Activated CD8-positive, alpha-beta memory T cell treated with anti-CD3 and anti-CD28 coated beads, Interleukin-2, amount 10 ng/mL, durations not matched to agents 7 days and 5 days (primary cell): ENCODE results near the gene RNF181. TPM values are rescaled to one million over a fixed set of nuclear protein-coding genes. Genes with fewer than 3 reads are reported as not detected.
A peak's percentile ranks its signal among the peaks of the same experiment; 100 is the strongest.
"Not testable (repeated sequence)": the region's sequence is repeated elsewhere in the genome, so short reads cannot be mapped to it uniquely, and the experiment has no call there.

ENCODE experiments used
- ATAC-seq: fragments of 150-1000 bp; cut with Tn5 transposase; one replicate; pipeline ENCODE4 v1.10.0; 2021; ENCODE audit warnings: moderate library complexity
- CTCF ChIA-PET: fragments of 350-600 bp; sonication (Branson Sonifier 250); formaldehyde crosslinking; loops from one replicate; lab custom pipeline; 2021; ENCODE audit warnings: antibody characterized with exemption; lab: Charles Lee
- DNase-seq: peaks from one replicate; pipeline ENCODE4 v3.0.0-alpha.2; 2020
- H3K27ac Mint-ChIP-seq: one replicate; pipeline ENCODE4 v1.8.0; 2021; ENCODE audit warnings: mild to moderate bottlenecking, mixed read lengths
- H3K27me3 Mint-ChIP-seq: one replicate; pipeline ENCODE4 v1.8.0; 2021; ENCODE audit warnings: mixed read lengths
- H3K36me3 Mint-ChIP-seq: one replicate; pipeline ENCODE4 v1.8.0; 2021; ENCODE audit warnings: mild to moderate bottlenecking, mixed read lengths
- H3K4me1 Mint-ChIP-seq: one replicate; pipeline ENCODE4 v1.8.0; 2021; ENCODE audit warnings: mixed read lengths
- H3K4me3 Mint-ChIP-seq: one replicate; pipeline ENCODE4 v1.8.0; 2021; ENCODE audit warnings: mild to moderate bottlenecking, moderate library complexity, mixed read lengths
- H3K9me3 Mint-ChIP-seq: one replicate; pipeline ENCODE4 v1.8.0; 2022; ENCODE audit warnings: low read depth, mixed read lengths
- total RNA-seq, 2 experiments: library from RNA; stranded (reverse); gene quantifications; one replicate each; pipeline ENCODE4 v1.2.3, GENCODE V29; 2021

The RNF181 gene
- total RNA-seq, 2 experiments from 2014 or later: 100 to 110 TPM

- DNase-seq (no peak), ATAC-seq (no peak)
- H3K27me3 Mint-ChIP-seq: no peaks in the 10 kb centered on the region
- no peak overlapping the region for H3K4me3 Mint-ChIP-seq
- peaks cover 26% of the 10 kb centered on the region for H3K4me1 Mint-ChIP-seq
- no peaks in the 10 kb centered on the region for H3K9me3 Mint-ChIP-seq
- peaks cover 13% of the 10 kb centered on the region for H3K36me3 Mint-ChIP-seq
- CTCF ChIA-PET: interaction anchor here (1.2 to 22.1 kb wide), 4 partner anchors 8 to 229 kb away, joined by 3 to 458 read pairs (median 4); partner anchors contain the start of genes SH2D6 and TGOLN2
- H3K27ac Mint-ChIP-seq: no peak overlapping the region
Measured at GRCh38 chr2:85557130-85557529, 38.4 kb upstream of the RNF181 start.

GRCh38 chr2:85558160-85558559 lies 37.4 kb upstream of the RNF181 start:
- no peaks in the 10 kb centered on the region for H3K27me3 Mint-ChIP-seq
- no peak for ATAC-seq
- no peak for DNase-seq
- H3K27ac Mint-ChIP-seq: no peak overlapping the region
- no peak overlapping the region for H3K4me3 Mint-ChIP-seq
- peaks cover 28% of the 10 kb centered on the region for H3K4me1 Mint-ChIP-seq
- CTCF ChIA-PET: interaction anchor here (1.1 to 1.5 kb wide), 2 partner anchors 25 to 139 kb away, joined by 3 to 6 read pairs; no protein-coding TSS in a partner anchor
- H3K9me3 Mint-ChIP-seq: no peaks in the 10 kb centered on the region
- peaks cover 10% of the 10 kb centered on the region for H3K36me3 Mint-ChIP-seq

- peak overlapping the region; percentile 91 for H3K27ac Mint-ChIP-seq
- peaks cover 32% of the 10 kb centered on the region for H3K4me1 Mint-ChIP-seq
- not testable (repeated sequence) for H3K9me3 Mint-ChIP-seq, DNase-seq, H3K27me3 Mint-ChIP-seq, H3K36me3 Mint-ChIP-seq, ATAC-seq
- H3K4me3 Mint-ChIP-seq: peak overlapping the region; percentile 86
- CTCF ChIA-PET: interaction anchor here (0.9 to 2.4 kb wide), 7 partner anchors 8 to 260 kb away, joined by 3 to 19 read pairs (median 4); partner anchors contain the start of genes SH2D6 and VAMP8
Measured at GRCh38 chr2:85560403-85560726, 35.2 kb upstream of the RNF181 start.

- peaks cover 6% of the 10 kb centered on the region for H3K36me3 Mint-ChIP-seq
- H3K27me3 Mint-ChIP-seq: no peaks in the 10 kb centered on the region
- peak overlapping the region; percentile 86 for H3K4me3 Mint-ChIP-seq
- peak overlapping the region; percentile 91 for H3K27ac Mint-ChIP-seq
- ATAC-seq (peak; percentile 20), DNase-seq (no peak)
- no peaks in the 10 kb centered on the region for H3K9me3 Mint-ChIP-seq
- peaks cover 32% of the 10 kb centered on the region for H3K4me1 Mint-ChIP-seq
- CTCF ChIA-PET: interaction anchor here (0.9 to 2.4 kb wide), 8 partner anchors 9 to 261 kb away, joined by 3 to 19 read pairs (median 4); partner anchors contain the start of genes SH2D6 and VAMP8
Measured at GRCh38 chr2:85560812-85561279, 34.7 kb upstream of the RNF181 start.

- peak within 1 kb of the TSS; percentile 86 for H3K4me3 Mint-ChIP-seq
- CTCF ChIA-PET: interaction anchor here (0.7 to 2.4 kb wide), 10 partner anchors 10 to 262 kb away, joined by 3 to 19 read pairs (median 4); partner anchors contain the start of genes SH2D6 and VAMP8
- no peaks in the 10 kb centered on the region for H3K27me3 Mint-ChIP-seq
- peaks cover 32% of the 10 kb centered on the region for H3K4me1 Mint-ChIP-seq
- H3K36me3 Mint-ChIP-seq: peaks cover 6% of the 10 kb centered on the region
- H3K9me3 Mint-ChIP-seq: no peaks in the 10 kb centered on the region
- H3K27ac Mint-ChIP-seq: peak within 1 kb of the TSS; percentile 97
- DNase-seq (peak; percentile 97), ATAC-seq (peak; percentile 96)
Measured at GRCh38 chr2:85561280-85562212, 34.0 kb upstream of the RNF181 start, which contains the start of gene GGCX. GGCX (minus strand) TSS chr2:85561493; CDS start chr2:85561428, 65 bp downstream.

GRCh38 chr2:85564144-85564563 lies 31.4 kb upstream of the RNF181 start:
- Mint-ChIP-seq H3K4me3 (no peak overlapping the region), H3K9me3 (no peaks in the 10 kb centered on the region), H3K27me3 (no peaks in the 10 kb centered on the region), H3K36me3 (no peaks in the 10 kb centered on the region), H3K4me1 (peaks cover 24% of the 10 kb centered on the region), H3K27ac (no peak overlapping the region)
- CTCF ChIA-PET: interaction anchor here (0.7 kb wide), 1 partner anchor 172 kb away, joined by 3 read pairs; no protein-coding TSS in a partner anchor
- ATAC-seq (no peak), DNase-seq (no peak)

GRCh38 chr2:85566265-85566664 lies 29.3 kb upstream of the RNF181 start:
- peaks cover 10% of the 10 kb centered on the region for H3K4me1 Mint-ChIP-seq
- CTCF ChIA-PET: interaction anchor here (0.9 to 1.3 kb wide), 3 partner anchors 26 to 147 kb away, joined by 3 read pairs; no protein-coding TSS in a partner anchor
- no peaks in the 10 kb centered on the region for H3K9me3 Mint-ChIP-seq
- no peak overlapping the region for H3K27ac Mint-ChIP-seq
- H3K4me3 Mint-ChIP-seq: no peak overlapping the region
- H3K27me3 Mint-ChIP-seq: peaks cover 13% of the 10 kb centered on the region
- no peaks in the 10 kb centered on the region for H3K36me3 Mint-ChIP-seq
- DNase-seq (no peak), ATAC-seq (no peak)

GRCh38 chr2:85575739-85576138 lies 19.8 kb upstream of the RNF181 start:
- H3K9me3 Mint-ChIP-seq: no peaks in the 10 kb centered on the region
- no peak overlapping the region for H3K27ac Mint-ChIP-seq
- no peak for ATAC-seq
- peaks cover 21% of the 10 kb centered on the region for H3K4me1 Mint-ChIP-seq
- peaks cover 11% of the 10 kb centered on the region for H3K27me3 Mint-ChIP-seq
- CTCF ChIA-PET: interaction anchor here (0.7 to 1.0 kb wide), 3 partner anchors 19 to 190 kb away, joined by 3 to 4 read pairs (median 3); no protein-coding TSS in a partner anchor
- no peak for DNase-seq
- no peak overlapping the region for H3K4me3 Mint-ChIP-seq
- H3K36me3 Mint-ChIP-seq: peaks cover 7% of the 10 kb centered on the region

- H3K27ac Mint-ChIP-seq: peak overlapping the region; percentile 85
- peak overlapping the region; percentile 98 for H3K4me3 Mint-ChIP-seq
Measured at GRCh38 chr2:85577063-85577385, 18.5 kb upstream of the RNF181 start.

GRCh38 chr2:85577386-85578242 lies 17.9 kb upstream of the RNF181 start, which contains the start of gene VAMP8:
VAMP8 (plus strand) TSS chr2:85577586; CDS start chr2:85577647, 61 bp downstream.
- ATAC-seq (peak; percentile 90), DNase-seq (peak; percentile 78)
- CTCF ChIA-PET: interaction anchor here (0.7 to 1.2 kb wide), 6 partner anchors 13 to 927 kb away, joined by 3 to 4 read pairs (median 3); partner anchors contain the start of gene GGCX
- Mint-ChIP-seq H3K9me3 (no peaks in the 10 kb centered on the region), H3K27ac (peak within 1 kb of the TSS; percentile 85), H3K4me3 (peak within 1 kb of the TSS; percentile 98), H3K36me3 (peaks cover 17% of the 10 kb centered on the region), H3K27me3 (peaks cover 2% of the 10 kb centered on the region), H3K4me1 (peaks cover 21% of the 10 kb centered on the region)

More at GRCh38 chr2:85577063-85577385, 18.5 kb upstream of the RNF181 start:
- Mint-ChIP-seq H3K36me3 (peaks cover 14% of the 10 kb centered on the region), H3K27me3 (peaks cover 5% of the 10 kb centered on the region), H3K9me3 (no peaks in the 10 kb centered on the region), H3K4me1 (peaks cover 21% of the 10 kb centered on the region)
- CTCF ChIA-PET: interaction anchor here (0.7 to 1.2 kb wide), 4 partner anchors 23 to 926 kb away, joined by 3 to 4 read pairs (median 4); no protein-coding TSS in a partner anchor
- no peak for ATAC-seq
- no peak for DNase-seq

GRCh38 chr2:85578243-85579180 lies 17.0 kb upstream of the RNF181 start:
- H3K4me3 Mint-ChIP-seq: peak overlapping the region; percentile 98
- H3K36me3 Mint-ChIP-seq: peaks cover 21% of the 10 kb centered on the region
- peaks cover 25% of the 10 kb centered on the region for H3K4me1 Mint-ChIP-seq
- H3K9me3 Mint-ChIP-seq: no peaks in the 10 kb centered on the region
- CTCF ChIA-PET: interaction anchor here (0.6 to 1.2 kb wide), 4 partner anchors 13 to 204 kb away, joined by 3 read pairs; partner anchors contain the start of gene GGCX
- peak overlapping the region; percentile 85 for H3K27ac Mint-ChIP-seq
- DNase-seq: peak; percentile 49
- ATAC-seq: peak; percentile 25
- no peaks in the 10 kb centered on the region for H3K27me3 Mint-ChIP-seq
